ENCODE measurements around the gene DCUN1D2.
A peak's percentile ranks its signal among the peaks of the same experiment; 100 is the strongest.
"Not testable (repeated sequence)": the region's sequence is repeated elsewhere in the genome, so short reads cannot be mapped to it uniquely, and the experiment has no call there.

The DCUN1D2 gene

GRCh38 chr13:113464476-113464875, 26.0 kb downstream of the DCUN1D2 start:
- DNase-seq (ENCODE audit: low read depth), result no peak

DNA sequence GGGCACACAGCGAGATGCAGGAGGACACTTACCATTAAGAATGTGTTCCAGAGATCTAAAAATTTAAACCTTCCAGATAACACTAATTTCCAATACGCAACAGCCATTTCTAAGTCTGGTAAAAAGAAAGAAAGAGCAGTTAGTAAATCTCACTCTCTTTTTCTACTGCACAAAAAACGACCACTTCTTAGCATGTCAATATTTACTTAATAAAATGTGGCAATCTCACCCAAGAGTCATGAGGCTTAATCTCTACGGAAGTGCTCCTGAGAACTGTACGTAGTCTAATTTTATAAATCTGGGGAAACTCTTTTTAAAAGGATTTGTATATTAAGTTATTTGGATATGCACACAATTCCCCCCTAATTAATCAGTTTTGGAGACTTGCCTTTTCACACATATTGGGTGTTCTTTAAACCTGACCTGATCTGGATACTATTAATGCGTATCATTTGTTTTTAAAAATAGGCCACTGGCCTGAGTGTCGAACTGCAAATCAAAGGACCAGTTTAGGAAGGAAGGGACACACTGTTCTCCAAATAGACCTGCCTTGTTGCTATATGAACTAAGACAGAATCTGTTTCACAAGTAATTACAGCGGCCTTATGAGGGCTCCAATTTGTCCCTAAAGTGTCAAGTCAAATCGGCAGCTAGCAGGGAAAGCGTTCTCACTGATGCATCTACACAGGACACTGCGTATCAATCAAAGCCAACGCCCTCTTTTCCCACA, 29.3 kb downstream of the DCUN1D2 start:
- no peak for DNase-seq (ENCODE audit: low read depth)

DNA sequence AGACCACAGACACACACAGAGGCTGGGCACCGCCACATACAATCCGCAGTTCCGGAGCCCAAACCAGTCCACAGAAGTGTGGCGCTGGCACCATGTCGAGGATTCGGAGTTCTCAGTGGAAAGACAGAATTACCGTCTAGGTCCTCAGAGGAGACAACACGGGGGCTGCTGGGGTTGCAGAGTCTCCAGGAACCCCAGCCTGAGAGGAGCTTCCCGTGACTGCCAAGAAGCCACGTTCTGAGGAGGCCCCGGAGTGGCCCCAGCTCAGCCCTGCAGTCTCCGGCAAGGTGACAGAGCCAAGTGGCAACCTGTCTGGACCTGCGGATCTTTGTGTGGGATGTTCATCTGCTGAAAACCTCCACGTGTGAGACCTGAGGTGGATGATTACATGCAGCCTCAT, 29.9 kb downstream of the DCUN1D2 start:
- DNase-seq (ENCODE audit: low read depth), result no peak

DNA sequence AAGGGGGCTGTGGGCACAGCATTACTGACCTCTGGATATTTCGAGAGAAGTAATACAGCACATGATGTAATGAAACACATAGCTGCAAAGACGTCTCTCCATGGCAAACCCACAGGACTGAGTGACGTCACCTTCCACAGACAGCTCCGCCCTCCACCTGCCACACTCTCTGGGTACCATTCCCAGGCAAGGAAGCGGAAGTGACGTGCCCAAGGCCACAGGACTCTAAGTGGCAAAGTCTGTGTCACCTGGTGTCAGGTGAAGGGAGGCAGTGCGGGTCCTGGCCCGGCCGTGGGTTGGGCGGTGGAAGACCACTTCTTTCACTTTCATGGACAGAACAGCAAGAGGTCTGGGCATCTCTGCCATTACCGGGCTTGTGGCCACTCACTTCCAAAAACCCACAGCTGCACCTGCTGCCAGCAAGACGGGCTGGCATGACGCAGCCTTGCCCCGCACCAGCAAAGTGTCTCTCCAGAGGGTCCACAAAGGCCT, 30.4 kb downstream of the DCUN1D2 start:
- no peak for DNase-seq (ENCODE audit: low read depth)

DNA sequence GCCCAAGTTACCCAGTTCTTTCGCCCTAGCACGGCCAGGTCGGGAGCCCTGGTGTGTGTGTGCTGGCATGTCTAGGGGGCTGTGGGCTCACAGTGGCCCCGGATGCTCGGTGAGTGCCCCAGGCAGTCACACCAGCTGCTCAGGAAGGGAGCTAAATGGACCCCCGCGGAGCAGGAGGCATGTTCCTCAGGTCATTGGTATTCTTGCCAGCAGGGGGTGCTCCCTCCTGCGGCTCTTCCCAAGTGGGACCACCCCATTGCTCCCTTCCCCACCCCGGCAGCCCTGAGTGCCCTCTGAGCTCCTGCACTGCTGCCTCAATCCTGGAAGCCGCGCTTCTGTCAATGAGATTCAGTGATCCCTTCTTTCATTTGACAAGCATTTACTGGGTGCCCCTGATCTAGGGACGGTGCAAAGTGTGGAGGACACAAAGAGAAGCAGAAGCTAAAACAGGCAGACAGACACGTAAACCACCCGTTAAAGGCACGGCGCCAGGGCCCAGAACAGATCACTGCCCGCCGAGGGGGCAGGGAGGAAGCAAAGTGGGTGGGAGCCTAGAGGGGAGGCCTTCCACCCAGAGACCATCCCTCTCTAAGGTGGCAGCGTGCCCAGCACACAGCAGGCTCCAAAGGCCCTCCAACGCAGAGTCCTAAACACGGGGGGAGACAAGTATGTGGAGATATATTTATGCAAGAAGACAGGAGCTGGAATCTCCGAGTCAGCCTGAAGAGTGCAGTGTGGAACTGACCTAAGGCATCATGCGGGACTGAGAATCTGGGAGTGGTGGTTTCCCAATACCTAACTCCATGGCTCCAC, 32.1 kb downstream of the DCUN1D2 start:
- DNase-seq (ENCODE audit: low read depth), result peak; percentile 82

DNA sequence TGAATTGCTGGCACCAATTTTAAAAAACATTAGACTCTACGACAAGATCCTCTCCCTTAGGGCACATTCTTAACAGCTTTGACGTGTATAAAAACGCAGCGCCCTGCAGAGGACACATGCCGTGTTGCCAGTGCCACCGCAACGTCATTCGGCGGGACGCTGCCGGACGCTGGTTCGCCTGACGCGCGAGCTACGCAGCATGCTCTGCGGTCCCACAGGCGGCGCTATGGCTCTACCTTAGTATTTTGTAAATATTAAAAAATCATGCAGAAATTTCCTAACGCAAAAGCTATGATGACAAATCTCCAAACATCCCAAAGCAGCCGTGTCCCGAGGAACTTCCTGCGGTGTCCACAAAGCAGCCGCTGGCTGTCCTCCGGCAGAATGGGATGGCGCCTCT, 33.0 kb downstream of the DCUN1D2 start:
- no peak for DNase-seq (ENCODE audit: low read depth)

GRCh38 chr13:113456116-113456702, 34.3 kb downstream of the DCUN1D2 start:
- no peak for DNase-seq (ENCODE audit: low read depth)

- no peak for DNase-seq (ENCODE audit: low read depth)
Observed at GRCh38 chr13:113455384-113455783, 35.1 kb downstream of the DCUN1D2 start.

GRCh38 chr13:113454936-113455335, 35.6 kb downstream of the DCUN1D2 start:
- no peak for DNase-seq (ENCODE audit: low read depth)

- DNase-seq (ENCODE audit: low read depth), result no peak
Observed at GRCh38 chr13:113452942-113453901, 37.3 kb downstream of the DCUN1D2 start, which contains the start of gene ADPRHL1. ADPRHL1 (minus strand) TSS chr13:113453488; CDS start chr13:113453437, 51 bp downstream.

GRCh38 chr13:113452466-113452865, 38.0 kb downstream of the DCUN1D2 start:
- DNase-seq (ENCODE audit: low read depth), result no peak

GRCh38 chr13:113451951-113452421, 38.5 kb downstream of the DCUN1D2 start:
- no peak for DNase-seq (ENCODE audit: low read depth)

GRCh38 chr13:113450861-113451620, 39.5 kb downstream of the DCUN1D2 start:
- not testable (repeated sequence) for DNase-seq (ENCODE audit: low read depth)

GRCh38 chr13:113450348-113450744, 40.2 kb downstream of the DCUN1D2 start:
- not testable (repeated sequence) for DNase-seq (ENCODE audit: low read depth)

- no peak for DNase-seq (ENCODE audit: low read depth)
Observed at GRCh38 chr13:113449693-113450347, 40.7 kb downstream of the DCUN1D2 start.

DNA sequence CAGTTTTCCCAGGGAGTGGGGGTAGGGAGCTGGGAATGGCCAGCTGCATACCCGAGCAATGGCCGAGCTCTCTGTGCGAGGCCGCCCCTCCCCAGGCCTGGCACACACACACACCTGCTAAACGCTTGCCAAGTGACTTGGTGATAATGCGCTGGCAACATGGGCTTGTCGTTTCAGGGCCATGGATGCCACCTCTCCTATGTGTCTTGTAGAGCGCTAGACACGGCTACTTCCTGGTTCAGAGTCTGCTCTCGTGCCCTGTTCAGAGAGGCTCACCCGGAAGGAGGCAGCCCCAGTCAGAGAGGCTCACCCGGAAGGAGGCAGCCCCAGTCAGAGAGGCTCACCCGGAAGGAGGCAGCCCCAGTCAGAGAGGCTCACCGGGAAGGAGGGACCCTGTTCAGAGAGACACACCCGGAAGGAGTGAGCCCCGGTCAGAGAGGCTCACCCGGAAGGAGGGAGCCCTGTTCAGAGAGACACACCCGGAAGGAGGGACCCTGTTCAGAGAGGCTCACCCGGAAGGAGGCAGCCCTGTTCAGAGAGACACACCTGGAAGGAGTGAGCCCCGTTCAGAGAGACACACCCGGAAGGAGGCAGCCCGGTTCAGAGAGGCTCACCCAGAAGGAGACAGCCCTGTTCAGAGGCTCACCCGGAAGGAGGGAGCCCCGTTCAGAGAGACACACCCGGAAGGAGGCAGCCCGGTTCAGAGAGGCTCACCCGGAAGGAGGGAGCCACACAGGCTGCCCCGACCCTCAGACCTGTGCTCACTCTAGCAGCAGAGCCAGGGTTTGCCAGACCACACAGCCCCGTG, 41.4 kb downstream of the DCUN1D2 start:
- DNase-seq (ENCODE audit: low read depth), result no peak

- DNase-seq (ENCODE audit: low read depth), result peak; percentile 24
Observed at GRCh38 chr13:113448545-113448884, 42.0 kb downstream of the DCUN1D2 start.

DNA sequence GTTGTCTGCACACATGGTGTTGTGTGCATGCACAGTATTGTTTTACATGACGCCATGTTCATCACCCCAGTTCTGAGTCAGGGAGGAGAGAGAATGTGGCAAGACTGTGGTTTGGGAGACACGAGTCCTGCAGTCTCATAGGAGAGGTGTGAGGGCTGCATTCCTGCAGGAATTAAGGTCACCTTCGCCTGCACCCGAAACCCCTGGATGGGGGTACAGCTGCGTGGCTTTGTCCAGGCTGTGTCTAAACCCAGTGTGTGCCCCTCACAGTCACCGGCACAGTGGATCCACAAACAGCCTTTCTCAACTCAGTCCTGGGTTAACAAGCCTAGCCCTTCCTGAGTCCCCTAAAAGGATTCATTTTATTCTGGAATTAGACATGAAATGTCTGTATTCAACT, 42.9 kb downstream of the DCUN1D2 start:
- no peak for DNase-seq (ENCODE audit: low read depth)

DNA sequence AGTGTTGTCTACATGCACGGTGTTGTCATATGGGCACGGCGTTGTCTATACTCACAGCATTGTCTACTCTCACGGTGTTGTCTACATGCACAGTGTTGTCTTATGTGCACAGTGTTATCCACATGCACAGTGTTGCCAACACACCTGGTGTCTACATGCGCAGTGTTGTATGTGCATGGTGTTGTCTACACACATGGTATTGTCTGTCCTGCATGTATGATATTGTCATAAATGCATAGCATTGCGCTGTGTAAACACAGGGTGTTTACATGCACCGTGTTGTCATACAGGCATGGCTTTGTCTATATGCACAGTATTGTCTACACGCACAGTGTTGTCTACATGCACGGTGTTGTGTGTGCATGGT, 44.0 kb downstream of the DCUN1D2 start:
- no peak for DNase-seq (ENCODE audit: low read depth)
